ENCODE results near the gene PCK1.

Gene PCK1

DNA sequence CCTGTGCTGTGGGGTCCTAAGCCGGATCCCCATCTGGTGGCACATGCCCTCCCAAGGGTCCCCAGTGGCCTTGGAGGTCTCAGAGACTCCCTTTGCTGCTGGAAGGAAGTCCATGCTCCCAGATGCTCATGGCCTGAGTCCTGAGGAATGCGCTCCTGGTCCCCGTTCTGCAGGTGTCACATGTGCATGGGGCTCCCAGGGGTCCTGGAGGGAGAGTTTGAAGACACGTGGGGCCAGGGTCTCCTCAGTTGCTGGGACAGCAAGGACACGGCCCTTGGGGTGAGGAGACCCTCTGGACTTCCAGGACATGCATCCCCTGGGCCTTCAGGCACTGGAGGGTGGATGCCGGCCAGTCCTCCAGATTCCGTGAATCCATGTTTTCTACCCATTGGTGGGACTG lies 47.6 kb downstream of the PCK1 start:
- no peak for DNase-seq (ENCODE audit: low spot score)

DNA sequence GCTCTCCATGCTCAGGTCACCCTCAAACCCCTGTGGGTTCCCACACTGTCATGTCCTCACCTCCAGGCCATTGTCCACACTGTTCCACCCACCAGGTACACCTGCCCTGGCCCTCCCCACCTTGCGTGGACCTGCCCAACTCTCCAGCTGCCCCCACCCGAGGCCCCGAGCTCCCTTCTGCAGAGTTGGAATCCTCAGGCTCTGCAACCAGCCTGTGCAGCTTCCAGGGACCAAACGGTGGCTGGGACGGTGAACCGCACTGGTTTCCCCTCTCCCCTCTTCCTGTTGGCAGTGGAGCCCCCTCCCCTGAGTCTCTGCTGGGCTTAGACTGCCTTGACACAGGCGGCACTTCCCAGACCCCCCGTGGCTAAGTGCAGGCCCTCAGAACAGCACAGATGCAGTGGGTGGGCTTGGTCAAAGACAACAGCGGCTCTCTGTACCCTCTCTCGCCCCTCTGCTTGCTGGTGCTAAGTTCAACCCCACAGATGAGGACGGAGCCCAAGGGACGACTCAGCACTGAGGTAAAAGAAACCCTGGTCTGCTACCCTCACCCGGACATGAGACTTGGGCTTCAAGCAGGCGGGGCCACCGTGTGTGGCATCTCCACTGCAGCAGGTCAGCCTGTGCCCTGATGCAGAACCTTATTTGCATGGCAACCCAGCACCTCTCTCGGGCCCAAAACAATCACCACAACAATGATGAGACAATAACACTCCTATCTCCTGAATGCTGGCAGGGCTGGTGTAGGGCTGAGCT lies 48.4 kb downstream of the PCK1 start:
- no peak for DNase-seq (ENCODE audit: low spot score)

DNA sequence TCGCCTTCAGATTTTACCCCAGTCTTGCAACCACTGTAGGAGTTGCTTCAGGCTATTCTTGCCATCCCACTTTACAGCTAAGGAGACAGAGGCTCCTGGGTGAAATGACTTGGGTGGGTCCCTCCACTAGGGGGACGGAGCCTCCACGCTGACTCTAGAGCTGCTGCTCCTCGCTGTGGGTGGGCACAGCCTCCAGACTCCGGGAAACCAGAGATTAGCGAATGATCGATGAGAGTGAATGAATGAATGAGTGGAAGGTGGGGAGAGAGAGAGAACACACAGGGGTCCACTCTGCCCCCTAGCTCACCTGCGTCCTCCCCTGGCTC lies 48.9 kb downstream of the PCK1 start:
- no peak for DNase-seq (ENCODE audit: low spot score)

DNA sequence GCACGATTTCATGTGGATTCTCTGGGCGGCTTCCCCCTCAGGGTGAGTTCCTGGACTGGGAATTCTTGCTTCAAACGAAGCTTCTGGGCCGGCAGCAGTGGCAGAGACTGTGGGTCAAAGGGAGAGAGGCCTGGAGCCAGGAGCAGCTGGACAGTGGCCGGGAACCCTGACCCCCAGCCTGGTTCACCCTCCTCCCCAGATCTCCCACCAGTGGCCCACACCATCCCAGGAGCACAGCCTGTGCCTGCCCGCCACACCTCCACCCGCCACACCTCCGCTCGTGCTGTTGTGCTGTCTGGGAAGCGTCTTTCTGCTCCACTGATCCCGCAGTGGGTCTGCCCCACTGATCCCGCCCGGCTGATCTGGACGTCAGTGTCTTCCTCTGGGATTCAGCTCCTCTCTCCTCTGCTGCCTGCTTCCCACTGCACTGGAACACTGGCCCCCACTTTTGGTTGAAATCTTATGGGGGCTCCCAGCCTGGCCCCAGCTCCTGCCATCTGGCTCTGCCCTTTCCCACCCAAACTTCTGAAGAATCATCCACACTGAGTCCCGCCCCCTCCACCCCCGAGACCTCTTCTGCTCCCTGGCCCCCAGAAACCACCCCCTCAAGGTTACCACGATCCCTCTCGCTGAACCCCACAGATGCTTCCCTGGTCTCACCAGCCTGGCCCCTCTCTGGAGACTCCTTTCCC lies 49.5 kb downstream of the PCK1 start:
- no peak for DNase-seq (ENCODE audit: low spot score)

DNA sequence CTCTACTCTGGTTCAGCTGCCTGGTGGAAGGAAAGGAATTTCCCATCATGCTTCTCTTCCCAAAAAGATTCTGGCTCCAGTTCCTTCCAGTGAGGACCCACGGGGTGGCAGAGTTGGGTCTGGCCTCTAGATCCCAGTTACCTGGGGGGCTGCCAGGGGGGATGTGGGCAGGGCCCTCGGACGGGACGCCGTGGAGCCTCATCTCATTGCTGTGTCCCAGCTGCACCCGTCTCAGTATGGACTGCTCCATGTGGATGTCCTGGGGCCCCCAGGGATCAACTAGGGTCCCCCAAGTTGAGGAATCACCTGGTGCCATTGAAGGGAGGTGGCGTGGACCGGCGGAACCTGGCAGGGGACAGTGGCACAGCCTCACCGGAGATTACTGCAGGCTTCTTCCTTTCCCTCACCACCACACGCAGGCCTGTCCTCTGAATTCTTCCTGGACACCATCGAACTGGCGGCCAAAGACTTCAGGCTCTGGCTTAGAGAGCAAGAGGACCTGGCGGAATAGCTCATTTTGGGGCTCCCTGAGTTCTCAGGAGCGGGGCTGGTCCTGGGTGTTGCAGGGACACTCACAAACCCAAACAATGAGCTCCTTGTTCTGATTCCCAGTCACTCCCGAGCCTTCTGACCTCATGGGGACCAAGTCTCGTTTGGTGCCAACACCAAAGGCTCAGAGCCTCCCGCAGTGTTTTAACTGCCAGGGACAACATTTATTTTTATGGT lies 50.8 kb downstream of the PCK1 start:
- no peak for DNase-seq (ENCODE audit: low spot score)

DNA sequence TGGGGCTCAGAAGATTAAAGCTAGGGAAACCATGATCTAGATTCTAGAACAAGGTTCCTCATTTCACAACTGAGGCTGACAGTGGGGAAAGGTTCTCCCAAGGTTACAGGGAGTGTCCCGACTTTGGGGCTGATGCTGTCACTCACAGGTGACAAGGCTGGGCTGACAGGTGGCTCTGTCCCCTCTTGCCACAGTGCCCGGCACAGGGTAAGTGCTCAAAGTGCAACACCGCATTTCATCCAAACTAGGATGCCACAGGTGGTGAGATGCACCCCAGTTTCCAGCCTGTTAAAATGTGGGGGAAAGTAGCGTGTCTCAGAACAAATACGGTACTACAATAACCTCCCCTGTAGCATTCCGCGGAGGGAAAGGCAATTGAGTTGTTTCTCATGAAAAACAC lies 51.5 kb downstream of the PCK1 start:
- no peak for DNase-seq (ENCODE audit: low spot score)

DNA sequence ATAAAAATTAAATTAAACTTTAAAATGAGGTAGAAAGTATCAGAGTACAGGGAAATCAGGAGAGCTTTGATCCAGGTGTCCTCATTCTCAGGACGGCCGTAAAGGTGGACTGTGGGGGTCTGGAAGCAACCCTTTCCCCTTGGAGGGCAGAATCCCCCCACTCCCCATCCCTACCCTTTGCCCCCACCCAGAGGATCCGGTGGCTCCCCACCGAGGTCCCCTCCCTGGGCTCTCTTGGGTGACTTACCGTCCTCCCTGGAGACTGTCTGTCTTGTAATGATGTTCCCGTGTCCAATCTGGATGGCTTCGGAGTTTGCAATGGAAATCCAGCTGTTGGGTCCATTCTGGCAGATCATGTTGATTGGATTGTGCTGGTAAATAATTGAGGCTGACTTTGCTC lies 52.0 kb downstream of the PCK1 start:
- no peak for DNase-seq (ENCODE audit: low spot score)

DNA sequence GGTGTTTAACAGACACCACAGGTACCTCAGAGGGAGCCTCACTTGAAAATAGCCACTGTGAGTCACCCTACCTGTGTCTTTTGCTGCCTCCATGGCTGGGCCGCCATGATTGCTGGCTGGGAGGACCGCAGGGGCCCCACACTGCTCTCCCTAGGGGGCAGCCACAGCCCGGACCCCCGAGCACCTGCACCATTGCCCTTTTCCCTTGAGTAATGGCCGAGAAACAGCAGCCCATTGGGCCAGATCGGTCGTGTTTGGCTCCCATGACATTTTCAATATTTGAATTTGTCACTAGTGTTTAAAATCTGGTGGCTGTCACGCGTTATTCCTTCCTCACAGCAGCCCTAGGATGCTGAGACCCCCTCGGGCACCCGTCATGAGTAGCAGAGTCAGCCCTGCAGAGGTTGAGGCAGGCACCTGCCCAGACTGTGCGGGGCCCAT lies 52.6 kb downstream of the PCK1 start:
- no peak for DNase-seq (ENCODE audit: low spot score)

DNA sequence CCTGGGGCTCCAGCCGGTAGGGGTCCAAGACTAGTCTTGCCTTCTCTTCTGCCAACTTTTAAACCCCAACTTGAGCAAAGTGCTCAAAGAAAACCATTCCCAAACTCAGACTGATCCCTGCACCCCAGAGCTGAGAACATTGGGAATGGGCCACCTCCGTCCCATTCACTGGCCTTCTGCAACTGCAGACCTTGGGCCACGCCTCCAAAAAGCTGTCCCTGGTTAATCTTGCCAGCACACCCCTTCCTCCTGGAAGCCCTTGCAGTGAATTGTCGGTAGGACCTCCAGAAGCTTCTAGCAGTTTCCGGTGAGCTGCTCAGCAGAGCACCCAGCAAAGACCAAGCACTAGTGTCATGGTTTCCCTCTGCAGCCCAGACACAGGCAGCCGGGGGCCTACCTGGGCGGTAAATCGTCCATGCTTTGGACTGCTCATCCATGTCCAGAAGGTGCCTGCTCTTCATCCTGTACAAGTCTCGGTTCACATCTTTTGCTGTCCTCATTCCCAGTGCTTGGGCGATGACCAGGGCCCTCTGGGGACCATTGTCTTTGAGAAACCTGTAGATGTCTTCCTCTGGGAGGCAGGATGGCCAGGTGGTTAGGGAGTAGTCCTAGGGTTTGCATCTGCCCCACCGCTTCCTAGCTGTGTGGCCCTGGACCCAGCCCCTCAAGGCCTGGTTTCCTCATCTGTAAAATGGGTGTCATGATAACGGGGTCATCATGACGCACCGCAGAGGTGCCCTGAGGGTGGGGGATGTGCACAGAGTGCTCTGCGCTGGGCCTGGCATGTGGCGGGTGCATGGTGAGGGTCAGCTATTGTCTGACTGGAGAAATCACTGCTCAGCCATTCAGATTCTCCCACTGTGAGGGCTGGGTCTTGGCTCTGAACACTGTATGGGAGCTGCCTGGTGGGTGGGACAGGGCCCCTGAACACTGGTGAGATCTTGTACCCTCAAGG lies 53.9 kb downstream of the PCK1 start:
- no peak for DNase-seq (ENCODE audit: low spot score)

DNA sequence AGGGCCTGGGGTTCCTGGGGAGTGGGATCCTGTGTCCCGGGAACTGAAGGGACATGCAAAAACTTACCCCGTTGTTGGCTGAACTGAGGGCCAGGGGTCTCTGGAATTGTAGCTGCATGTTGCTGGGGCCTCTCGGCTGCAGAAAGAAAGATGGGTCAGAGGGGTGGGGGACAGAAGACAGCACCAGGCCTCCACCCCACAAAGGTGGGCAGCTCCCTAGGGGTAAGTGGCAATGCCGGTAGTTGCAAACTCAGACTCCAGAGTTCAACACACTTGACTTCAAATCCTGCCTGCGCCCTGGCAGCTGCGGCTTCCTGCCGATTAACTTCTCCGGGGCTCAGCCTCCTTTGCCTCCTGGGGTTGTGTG lies 54.5 kb downstream of the PCK1 start:
- DNase-seq (ENCODE audit: low spot score) = no peak

DNA sequence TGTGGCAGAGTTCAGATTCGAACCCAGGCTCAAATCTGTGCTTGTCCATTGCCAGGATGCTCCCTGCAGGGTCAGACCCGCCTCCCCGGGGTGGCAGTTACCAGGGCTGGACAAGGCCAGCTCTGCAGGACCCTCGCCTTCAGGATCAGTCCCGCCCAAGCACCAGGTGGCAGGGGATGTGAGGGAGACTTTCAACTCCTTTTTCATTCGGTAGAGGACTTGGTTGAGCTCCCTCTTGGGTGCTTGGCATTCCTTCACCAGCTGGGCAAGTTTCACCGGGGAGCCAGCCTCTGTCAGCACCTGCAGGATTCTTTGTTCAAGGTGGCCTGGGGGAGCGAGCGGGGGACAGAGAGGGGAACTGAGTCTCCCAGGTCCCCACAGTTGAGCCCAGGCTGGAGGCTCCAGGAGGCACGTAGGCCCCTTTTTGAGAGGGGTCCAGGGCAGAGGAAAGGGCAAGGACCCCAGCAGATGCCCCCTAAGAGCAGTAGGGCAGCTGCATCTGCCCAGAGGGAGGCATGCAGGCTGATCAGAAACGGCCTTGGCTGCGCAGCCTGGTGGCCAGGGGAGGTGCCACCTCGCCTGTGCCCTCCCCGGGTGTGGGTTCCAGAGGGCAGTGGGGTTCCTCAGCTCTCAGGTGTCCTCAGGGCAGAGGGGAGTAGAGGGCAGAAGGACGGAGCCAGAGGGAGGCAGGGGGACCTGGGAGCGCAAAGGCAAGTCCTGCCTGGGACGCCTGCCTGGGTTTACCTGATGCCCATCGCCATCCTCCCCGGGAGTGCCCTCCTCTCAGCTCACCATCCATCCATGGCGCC lies 55.4 kb downstream of the PCK1 start:
- no peak for DNase-seq (ENCODE audit: low spot score)

DNA sequence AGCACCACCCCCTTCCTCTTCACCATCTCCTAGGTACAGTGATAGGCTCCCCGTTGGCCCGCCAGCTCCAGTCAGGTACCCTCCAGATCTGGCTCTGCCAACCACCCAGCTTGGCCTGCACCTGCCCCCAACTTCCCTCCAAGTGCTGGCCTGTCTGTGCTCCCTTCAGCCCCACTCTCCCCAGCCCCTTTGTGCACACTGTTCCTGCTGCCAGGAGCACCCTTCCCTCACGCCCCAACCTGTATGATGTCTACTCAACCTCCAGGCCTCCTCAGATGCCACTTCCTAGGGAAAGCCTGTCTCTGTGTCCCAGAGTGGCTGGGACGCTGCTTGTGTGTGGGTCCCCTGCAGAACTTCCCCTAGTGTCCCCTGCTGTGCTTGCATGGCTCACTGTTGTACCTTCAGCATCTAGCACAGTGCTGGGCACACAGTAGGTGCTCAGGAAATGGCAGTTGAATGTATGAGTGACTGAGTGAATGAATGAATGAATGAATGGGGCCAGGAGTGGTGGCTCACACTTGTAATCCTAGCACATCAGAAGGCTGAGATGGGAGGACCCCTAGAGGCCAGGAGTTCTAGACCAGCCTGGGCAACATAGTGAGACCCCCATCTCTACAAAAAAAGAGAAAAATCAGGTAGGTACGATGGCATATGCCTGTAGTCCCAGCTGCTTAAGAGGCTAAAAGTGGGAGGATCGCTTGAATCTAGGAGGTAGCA lies 56.3 kb downstream of the PCK1 start:
- DNase-seq (ENCODE audit: low spot score) = no peak
